SK-N-SH (cell line): Measurements from ENCODE around the gene ITCH.

ENCODE experiments used
- EP300 ChIP-seq, 2 experiments: IDR thresholded peaks; 2 replicates each; pipeline versions ENCODE4 v1.4.0 to v1.6.1; 2012; ENCODE audit warnings: borderline replicate concordance in 1 of 2, low read depth in 1 of 2, low read length in 1 of 2
- GABPA ChIP-seq: IDR thresholded peaks from 2 replicates; pipeline ENCODE4 v1.4.0; 2012; ENCODE audit warnings: low read depth, mild to moderate bottlenecking
- GATA2 ChIP-seq: sonication (generic); formaldehyde crosslinking; IDR thresholded peaks from 2 replicates; pipeline ENCODE4 v1.5.0; 2020; ENCODE audit warnings: mild to moderate bottlenecking, missing genetic modification reagents
- MXI1 ChIP-seq: IDR thresholded peaks from 2 replicates; pipeline ENCODE4 v1.6.1; 2012; ENCODE audit warnings: mild to moderate bottlenecking, low read depth, low read length, improper control_type of control experiment
- NRF1 ChIP-seq: IDR thresholded peaks from 2 replicates; pipeline ENCODE4 v1.6.1; 2012; ENCODE audit warnings: low read depth, mild to moderate bottlenecking, low read length
- POLR2AphosphoS5 ChIP-seq: IDR thresholded peaks from 2 replicates; pipeline ENCODE4 v1.6.1; 2012; ENCODE audit warnings: low read depth, low read length
- RAD21 ChIP-seq: IDR thresholded peaks from 2 replicates; pipeline ENCODE4 v1.6.1; 2012; ENCODE audit warnings: mild to moderate bottlenecking, low read length
- SIN3A ChIP-seq: IDR thresholded peaks from 2 replicates; pipeline ENCODE4 v1.6.1; 2012; ENCODE audit warnings: low read depth, mild to moderate bottlenecking, low read length, moderate library complexity, borderline replicate concordance
- SMC3 ChIP-seq: IDR thresholded peaks from 2 replicates; pipeline ENCODE4 v1.6.1; 2012; ENCODE audit warnings: low read depth, low read length, improper control_type of control experiment
- YY1 ChIP-seq: IDR thresholded peaks from 2 replicates; pipeline ENCODE4 v1.4.0; 2012; ENCODE audit warnings: low read depth, mild to moderate bottlenecking
- TF ChIP-seq, protein P1 (sequence below): fragments of 200-600 bp; sonication (generic); IDR thresholded peaks from 2 replicates; pipeline ENCODE4 v1.6.1; 2017; ENCODE audit warnings: antibody characterized with exemption, mild to moderate bottlenecking, moderate library complexity
- TF ChIP-seq, protein P2 (sequence below): fragments of 150-350 bp; IDR thresholded peaks from 2 replicates; pipeline ENCODE4 v1.6.1; 2017; ENCODE audit warnings: antibody characterized with exemption, low read length, low read depth, borderline replicate concordance
- TF ChIP-seq, protein P3 (sequence below): IDR thresholded peaks from 2 replicates; pipeline ENCODE4 v1.6.1; 2012; ENCODE audit warnings: mild to moderate bottlenecking, low read depth, low read length, moderate library complexity

DNA sequence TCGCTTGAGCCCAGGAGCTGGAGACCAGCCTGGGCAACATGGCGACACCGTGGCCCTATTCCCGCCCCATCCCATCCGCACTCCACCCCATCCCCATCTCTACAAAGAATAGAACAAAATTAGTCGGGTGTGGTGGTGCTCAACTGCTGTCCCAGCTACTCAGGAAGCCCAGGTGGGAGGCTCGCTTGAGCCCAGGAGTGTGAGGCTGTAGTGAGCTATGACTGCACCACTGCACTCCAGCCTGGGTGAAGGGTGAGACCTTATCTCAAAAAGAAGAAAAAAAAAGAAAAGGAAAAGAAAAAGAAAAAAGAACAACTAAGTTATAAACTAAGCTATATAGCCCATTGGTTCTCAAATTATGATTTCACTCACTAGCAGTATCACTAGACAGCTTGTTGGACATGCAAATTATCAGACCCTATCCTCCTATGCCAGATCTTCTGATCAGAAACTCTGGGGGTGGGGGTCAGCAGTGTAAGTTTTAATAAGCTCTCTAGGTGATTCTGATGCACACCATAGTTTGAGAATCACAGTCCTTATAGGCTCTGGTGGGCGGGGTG lies 491 bp upstream of the ITCH start:
- TF ChIP-seq POLR2AphosphoS5 (no peak), RAD21 (no peak), EP300 (IDR thresholded peaks at IDR 0.05; ENCODE audit: borderline replicate concordance in 1 of 2, low read depth in 1 of 2, low read length in 1 of 2) (no peak), SMC3 (no peak), NRF1 (no peak), MXI1 (no peak), GABPA (no peak), SIN3A (no peak), YY1 (no peak), GATA2 (CRISPR knock-in tag) (no peak)
- TF ChIP-seq, protein P1, sequence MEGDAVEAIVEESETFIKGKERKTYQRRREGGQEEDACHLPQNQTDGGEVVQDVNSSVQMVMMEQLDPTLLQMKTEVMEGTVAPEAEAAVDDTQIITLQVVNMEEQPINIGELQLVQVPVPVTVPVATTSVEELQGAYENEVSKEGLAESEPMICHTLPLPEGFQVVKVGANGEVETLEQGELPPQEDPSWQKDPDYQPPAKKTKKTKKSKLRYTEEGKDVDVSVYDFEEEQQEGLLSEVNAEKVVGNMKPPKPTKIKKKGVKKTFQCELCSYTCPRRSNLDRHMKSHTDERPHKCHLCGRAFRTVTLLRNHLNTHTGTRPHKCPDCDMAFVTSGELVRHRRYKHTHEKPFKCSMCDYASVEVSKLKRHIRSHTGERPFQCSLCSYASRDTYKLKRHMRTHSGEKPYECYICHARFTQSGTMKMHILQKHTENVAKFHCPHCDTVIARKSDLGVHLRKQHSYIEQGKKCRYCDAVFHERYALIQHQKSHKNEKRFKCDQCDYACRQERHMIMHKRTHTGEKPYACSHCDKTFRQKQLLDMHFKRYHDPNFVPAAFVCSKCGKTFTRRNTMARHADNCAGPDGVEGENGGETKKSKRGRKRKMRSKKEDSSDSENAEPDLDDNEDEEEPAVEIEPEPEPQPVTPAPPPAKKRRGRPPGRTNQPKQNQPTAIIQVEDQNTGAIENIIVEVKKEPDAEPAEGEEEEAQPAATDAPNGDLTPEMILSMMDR = no peak
- TF ChIP-seq, protein P2, sequence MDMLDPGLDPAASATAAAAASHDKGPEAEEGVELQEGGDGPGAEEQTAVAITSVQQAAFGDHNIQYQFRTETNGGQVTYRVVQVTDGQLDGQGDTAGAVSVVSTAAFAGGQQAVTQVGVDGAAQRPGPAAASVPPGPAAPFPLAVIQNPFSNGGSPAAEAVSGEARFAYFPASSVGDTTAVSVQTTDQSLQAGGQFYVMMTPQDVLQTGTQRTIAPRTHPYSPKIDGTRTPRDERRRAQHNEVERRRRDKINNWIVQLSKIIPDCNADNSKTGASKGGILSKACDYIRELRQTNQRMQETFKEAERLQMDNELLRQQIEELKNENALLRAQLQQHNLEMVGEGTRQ = no peak
- TF ChIP-seq, protein P3, sequence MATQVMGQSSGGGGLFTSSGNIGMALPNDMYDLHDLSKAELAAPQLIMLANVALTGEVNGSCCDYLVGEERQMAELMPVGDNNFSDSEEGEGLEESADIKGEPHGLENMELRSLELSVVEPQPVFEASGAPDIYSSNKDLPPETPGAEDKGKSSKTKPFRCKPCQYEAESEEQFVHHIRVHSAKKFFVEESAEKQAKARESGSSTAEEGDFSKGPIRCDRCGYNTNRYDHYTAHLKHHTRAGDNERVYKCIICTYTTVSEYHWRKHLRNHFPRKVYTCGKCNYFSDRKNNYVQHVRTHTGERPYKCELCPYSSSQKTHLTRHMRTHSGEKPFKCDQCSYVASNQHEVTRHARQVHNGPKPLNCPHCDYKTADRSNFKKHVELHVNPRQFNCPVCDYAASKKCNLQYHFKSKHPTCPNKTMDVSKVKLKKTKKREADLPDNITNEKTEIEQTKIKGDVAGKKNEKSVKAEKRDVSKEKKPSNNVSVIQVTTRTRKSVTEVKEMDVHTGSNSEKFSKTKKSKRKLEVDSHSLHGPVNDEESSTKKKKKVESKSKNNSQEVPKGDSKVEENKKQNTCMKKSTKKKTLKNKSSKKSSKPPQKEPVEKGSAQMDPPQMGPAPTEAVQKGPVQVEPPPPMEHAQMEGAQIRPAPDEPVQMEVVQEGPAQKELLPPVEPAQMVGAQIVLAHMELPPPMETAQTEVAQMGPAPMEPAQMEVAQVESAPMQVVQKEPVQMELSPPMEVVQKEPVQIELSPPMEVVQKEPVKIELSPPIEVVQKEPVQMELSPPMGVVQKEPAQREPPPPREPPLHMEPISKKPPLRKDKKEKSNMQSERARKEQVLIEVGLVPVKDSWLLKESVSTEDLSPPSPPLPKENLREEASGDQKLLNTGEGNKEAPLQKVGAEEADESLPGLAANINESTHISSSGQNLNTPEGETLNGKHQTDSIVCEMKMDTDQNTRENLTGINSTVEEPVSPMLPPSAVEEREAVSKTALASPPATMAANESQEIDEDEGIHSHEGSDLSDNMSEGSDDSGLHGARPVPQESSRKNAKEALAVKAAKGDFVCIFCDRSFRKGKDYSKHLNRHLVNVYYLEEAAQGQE = no peak
